HUES48 (cell line): ENCODE data around the gene SNTG2.

Experiments
- H3K27ac ChIP-seq: one replicate; pipeline ENCODE4 v1.7.0; 2013; ENCODE audit warnings: low read depth, low read length, inconsistent platforms
- H3K27me3 ChIP-seq: 2 replicates; pipeline ENCODE4 v1.6.1; 2013; ENCODE audit warnings: mild to moderate bottlenecking, low read length; ENCODE audit not compliant: control insufficient read depth, insufficient read depth
- H3K36me3 ChIP-seq: 2 replicates; pipeline ENCODE4 v1.6.1; 2013; ENCODE audit warnings: low read length; ENCODE audit not compliant: control insufficient read depth, insufficient read depth
- H3K4me1 ChIP-seq: 2 replicates; pipeline ENCODE4 v1.6.1; 2013; ENCODE audit warnings: mild to moderate bottlenecking, low read length; ENCODE audit not compliant: control insufficient read depth, insufficient read depth
- H3K4me3 ChIP-seq: 2 replicates; pipeline ENCODE4 v1.5.1; 2013; ENCODE audit warnings: mild to moderate bottlenecking, low read depth, low read length
- H3K9ac ChIP-seq: 2 replicates; pipeline ENCODE4 v1.6.1; 2013; ENCODE audit warnings: mild to moderate bottlenecking, low read depth, low read length, moderate library complexity
- H3K9me3 ChIP-seq: 2 replicates; pipeline ENCODE4 v1.6.1; 2013; ENCODE audit warnings: low read length; ENCODE audit not compliant: control insufficient read depth, insufficient read depth

The SNTG2 gene

GRCh38 chr2:974054-974453 lies 23.4 kb downstream of the SNTG2 start:
- no peak overlapping the region for H3K9ac ChIP-seq
- peaks cover 10% of the 10 kb centered on the region; the same call in 1 of the 2 replicates for H3K36me3 ChIP-seq
- no peaks in the 10 kb centered on the region for H3K9me3 ChIP-seq
- H3K27ac ChIP-seq: no peak overlapping the region
- no peaks in the 10 kb centered on the region for H3K27me3 ChIP-seq
- H3K4me3 ChIP-seq: no peak overlapping the region
- H3K4me1 ChIP-seq: peaks cover 7% of the 10 kb centered on the region

DNA sequence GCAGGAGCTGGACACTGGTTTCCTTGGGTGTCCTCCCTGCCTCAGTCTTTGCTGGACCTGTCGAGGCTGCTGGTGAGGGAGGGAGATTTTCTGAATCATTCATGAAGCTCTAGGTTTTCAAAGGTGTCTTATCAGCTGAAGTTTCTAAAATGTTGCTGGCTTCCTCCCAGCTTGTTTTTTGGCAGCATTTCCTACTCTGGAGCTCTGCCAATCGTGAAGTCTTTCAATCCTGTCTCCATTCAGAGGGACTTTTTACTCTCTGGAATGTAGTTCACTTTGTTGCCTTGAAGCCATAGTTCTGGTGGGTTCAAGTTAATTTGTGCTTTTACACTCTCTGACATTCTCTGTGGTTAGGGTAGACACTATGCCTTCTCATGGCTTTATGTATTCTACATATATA lies 23.9 kb downstream of the SNTG2 start:
- no peak overlapping the region for H3K9ac ChIP-seq
- H3K36me3 ChIP-seq: peaks cover 10% of the 10 kb centered on the region; the same call in 1 of the 2 replicates
- H3K4me1 ChIP-seq: peaks cover 11% of the 10 kb centered on the region
- no peaks in the 10 kb centered on the region for H3K9me3 ChIP-seq
- no peak overlapping the region for H3K4me3 ChIP-seq
- H3K27me3 ChIP-seq: no peaks in the 10 kb centered on the region
- no peak overlapping the region for H3K27ac ChIP-seq

- Histone ChIP-seq H3K9ac (no peak overlapping the region), H3K9me3 (no peaks in the 10 kb centered on the region), H3K27ac (no peak overlapping the region), H3K27me3 (no peaks in the 10 kb centered on the region), H3K36me3 (peaks cover 10% of the 10 kb centered on the region; the same call in 1 of the 2 replicates), H3K4me1 (peaks cover 13% of the 10 kb centered on the region), H3K4me3 (no peak overlapping the region)
These were observed 24.4 kb downstream of the SNTG2 start for GRCh38 chr2:975095-975494.

- Histone ChIP-seq H3K9ac (no peak overlapping the region), H3K9me3 (no peaks in the 10 kb centered on the region), H3K27ac (peak overlapping the region; percentile 46), H3K4me3 (no peak overlapping the region), H3K36me3 (peaks cover 23% of the 10 kb centered on the region), H3K4me1 (peaks cover 13% of the 10 kb centered on the region), H3K27me3 (no peaks in the 10 kb centered on the region)
These were observed 28.6 kb downstream of the SNTG2 start for GRCh38 chr2:979069-979928.

DNA sequence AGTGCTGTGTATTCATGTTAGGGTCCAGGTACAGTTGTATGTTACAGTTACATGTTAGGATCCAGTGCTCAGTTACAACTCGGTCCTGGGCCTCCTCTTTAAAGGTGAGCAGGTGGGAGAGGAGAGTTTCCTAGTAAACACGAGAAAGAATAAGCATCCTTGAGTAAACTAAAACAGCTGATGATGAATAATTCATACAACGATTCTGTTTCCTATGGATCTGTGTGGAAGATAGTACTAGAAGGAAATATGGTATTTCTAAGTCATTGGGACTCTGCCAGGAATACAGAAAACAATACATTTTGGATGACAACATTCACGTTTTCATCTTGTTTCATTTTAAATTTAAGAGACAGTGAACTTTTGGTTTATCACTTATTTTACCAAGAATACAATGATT lies 29.5 kb downstream of the SNTG2 start:
- no peak overlapping the region for H3K9ac ChIP-seq
- H3K9me3 ChIP-seq: no peaks in the 10 kb centered on the region
- no peaks in the 10 kb centered on the region for H3K27me3 ChIP-seq
- H3K36me3 ChIP-seq: peaks cover 23% of the 10 kb centered on the region
- peaks cover 20% of the 10 kb centered on the region for H3K4me1 ChIP-seq
- no peak overlapping the region for H3K4me3 ChIP-seq
- H3K27ac ChIP-seq: no peak overlapping the region

- Histone ChIP-seq H3K4me1 (peaks cover 27% of the 10 kb centered on the region), H3K9me3 (no peaks in the 10 kb centered on the region), H3K36me3 (peaks cover 23% of the 10 kb centered on the region), H3K4me3 (no peak overlapping the region), H3K27me3 (no peaks in the 10 kb centered on the region), H3K27ac (no peak overlapping the region), H3K9ac (no peak overlapping the region)
These were observed 30.6 kb downstream of the SNTG2 start for GRCh38 chr2:981258-981657.

DNA sequence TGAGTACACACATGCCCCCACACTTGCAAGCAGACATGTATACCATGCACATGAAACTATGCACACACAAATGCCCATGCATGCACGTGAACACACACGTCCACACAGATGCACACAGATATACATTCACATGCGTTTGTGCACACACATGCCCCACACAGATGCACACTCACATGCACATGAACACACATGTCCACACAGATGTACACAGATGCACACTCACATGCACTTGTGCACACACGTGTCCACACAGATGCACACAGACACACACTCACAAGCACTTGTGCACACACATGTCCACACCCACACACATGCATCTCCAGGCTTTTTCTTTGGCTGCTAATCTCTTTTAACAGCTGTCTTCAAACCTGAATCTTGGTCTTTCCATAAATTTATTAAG lies 31.1 kb downstream of the SNTG2 start:
- Histone ChIP-seq H3K4me1 (peaks cover 27% of the 10 kb centered on the region), H3K9me3 (no peaks in the 10 kb centered on the region), H3K36me3 (peaks cover 23% of the 10 kb centered on the region), H3K27me3 (no peaks in the 10 kb centered on the region), H3K4me3 (no peak overlapping the region), H3K27ac (no peak overlapping the region), H3K9ac (no peak overlapping the region)

DNA sequence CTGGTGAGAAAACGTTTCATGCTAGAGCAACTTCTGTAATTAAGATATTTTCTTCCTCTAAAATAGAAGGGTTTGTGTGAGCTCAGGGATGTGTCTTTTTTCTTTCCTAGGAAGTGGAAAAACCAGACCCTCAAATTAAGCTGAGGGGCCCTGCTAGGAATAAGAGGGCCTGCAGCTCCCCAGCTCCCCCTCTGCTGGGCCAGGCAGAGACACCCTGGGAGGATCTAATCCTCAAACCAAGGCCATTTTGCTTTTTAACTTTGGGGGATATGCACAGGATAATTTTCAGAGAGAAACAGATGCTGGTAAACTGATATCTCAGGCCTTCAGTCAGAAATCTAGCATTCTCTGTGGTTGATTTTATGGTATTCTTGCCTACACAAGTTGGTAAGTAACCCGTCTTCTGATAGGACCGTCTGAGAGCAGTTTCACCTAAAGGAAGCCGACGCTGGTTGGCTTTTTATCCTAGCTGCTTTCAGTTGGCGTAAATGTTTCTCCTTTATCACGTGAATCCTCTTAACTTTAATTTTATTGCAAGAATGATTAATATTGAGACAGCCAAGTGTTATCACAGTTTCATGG lies 34.8 kb downstream of the SNTG2 start:
- no peaks in the 10 kb centered on the region for H3K27me3 ChIP-seq
- no peaks in the 10 kb centered on the region for H3K9me3 ChIP-seq
- H3K9ac ChIP-seq: no peak overlapping the region
- H3K36me3 ChIP-seq: peaks cover 21% of the 10 kb centered on the region
- no peak overlapping the region for H3K4me3 ChIP-seq
- no peak overlapping the region for H3K27ac ChIP-seq
- peaks cover 20% of the 10 kb centered on the region for H3K4me1 ChIP-seq

- H3K27me3 ChIP-seq: no peaks in the 10 kb centered on the region
- H3K9ac ChIP-seq: no peak overlapping the region
- H3K4me3 ChIP-seq: no peak overlapping the region
- no peak overlapping the region for H3K27ac ChIP-seq
- H3K36me3 ChIP-seq: peaks cover 12% of the 10 kb centered on the region; the same call in 1 of the 2 replicates
- H3K9me3 ChIP-seq: no peaks in the 10 kb centered on the region
- H3K4me1 ChIP-seq: peaks cover 20% of the 10 kb centered on the region
These were observed 37.1 kb downstream of the SNTG2 start for GRCh38 chr2:987789-988188.

DNA sequence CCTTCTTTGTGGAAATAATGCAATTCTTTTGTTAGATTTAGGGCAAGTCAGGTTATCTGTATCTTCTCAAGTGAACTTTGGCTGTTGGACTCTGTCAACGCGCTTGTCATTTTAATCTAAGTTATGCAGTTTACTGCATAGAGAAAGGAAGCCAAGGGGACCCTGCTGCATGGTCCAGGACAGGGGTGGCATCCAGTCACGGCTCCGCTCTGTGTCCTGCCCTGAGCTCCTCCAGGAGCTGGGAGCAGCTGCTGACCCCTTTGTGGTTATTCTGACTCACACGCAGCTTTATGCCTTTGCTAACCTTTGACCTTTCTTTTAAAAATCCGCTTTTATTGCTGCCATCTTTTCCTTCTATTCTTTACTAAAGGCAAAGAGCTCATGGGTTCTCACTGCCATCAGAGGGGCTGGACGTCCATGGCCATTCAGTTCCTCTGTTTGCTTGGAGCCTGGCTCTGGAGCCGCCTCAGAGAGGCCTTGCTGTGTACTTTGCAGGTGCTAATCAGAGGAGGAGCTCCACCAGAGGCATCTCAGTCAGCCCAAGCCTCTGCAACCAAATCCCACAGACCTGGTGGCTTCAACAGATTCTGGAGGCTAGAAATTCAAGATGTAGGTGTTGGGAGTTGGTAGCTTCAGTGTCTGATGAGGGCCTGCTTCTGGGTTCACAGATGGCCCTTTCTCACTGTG lies 39.3 kb downstream of the SNTG2 start:
- H3K4me3 ChIP-seq: no peak overlapping the region
- H3K27ac ChIP-seq: no peak overlapping the region
- no peaks in the 10 kb centered on the region for H3K27me3 ChIP-seq
- no peak overlapping the region for H3K9ac ChIP-seq
- H3K4me1 ChIP-seq: peaks cover 15% of the 10 kb centered on the region; the same call in 1 of the 2 replicates
- H3K9me3 ChIP-seq: no peaks in the 10 kb centered on the region
- H3K36me3 ChIP-seq: peaks cover 12% of the 10 kb centered on the region; the same call in 1 of the 2 replicates

GRCh38 chr2:990970-991369 lies 40.3 kb downstream of the SNTG2 start:
- peaks cover 6% of the 10 kb centered on the region; the same call in 1 of the 2 replicates for H3K4me1 ChIP-seq
- H3K36me3 ChIP-seq: peaks cover 12% of the 10 kb centered on the region; the same call in 1 of the 2 replicates

More at GRCh38 chr2:990970-991369, 40.3 kb downstream of the SNTG2 start:
- Histone ChIP-seq H3K9me3 (no peaks in the 10 kb centered on the region), H3K4me3 (no peak overlapping the region), H3K27ac (no peak overlapping the region), H3K9ac (no peak overlapping the region), H3K27me3 (no peaks in the 10 kb centered on the region)
